ENCODE measurements around the gene SERGEF. TPM values are rescaled to one million over a fixed set of nuclear protein-coding genes. Genes with fewer than 3 reads are reported as not detected.

The SERGEF gene
- total RNA-seq, 4 donors from 2014 or later = 42.1 to 61.6 (median 53.9) TPM

GRCh38 chr11:17812865-17813187 lies 200.0 kb downstream of the SERGEF start:
- no peak overlapping the region for H3K4me3 ChIP-seq
- H3K36me3 ChIP-seq = no peaks in the 10 kb centered on the region
- no peaks in the 10 kb centered on the region for H3K9me3 ChIP-seq
- no peak overlapping the region for H3K27ac ChIP-seq
- WGBS, 2 donors = 67 to 77% methylated on average over 4 of the region's 4 CpGs
- no peak for TF ChIP-seq EP300 (IDR thresholded peaks at IDR 0.05)
- no peak for TF ChIP-seq CTCF (IDR thresholded peaks at IDR 0.05)
- no peak for TF ChIP-seq POLR2A (IDR thresholded peaks at IDR 0.05)
- H3K4me1 ChIP-seq = peaks cover 0 to 12% (median 0%) of the 10 kb centered on the region in 4 donors
- H3K27me3 ChIP-seq = no peaks in the 10 kb centered on the region
- DNase-seq (ENCODE audit: low spot score in 2 of 2) = no peak

GRCh38 chr11:17812091-17812864 lies 200.6 kb downstream of the SERGEF start:
- no peak for TF ChIP-seq EP300 (IDR thresholded peaks at IDR 0.05)
- no peak for TF ChIP-seq CTCF (IDR thresholded peaks at IDR 0.05)
- TF ChIP-seq POLR2A (IDR thresholded peaks at IDR 0.05) = no peak
- Histone ChIP-seq H3K9me3 (no peaks in the 10 kb centered on the region), H3K4me1 (peaks cover 0 to 12% (median 0%) of the 10 kb centered on the region in 4 donors), H3K4me3 (no peak overlapping the region), H3K36me3 (no peaks in the 10 kb centered on the region), H3K27me3 (no peaks in the 10 kb centered on the region), H3K27ac (no peak overlapping the region)
- no peak for DNase-seq (ENCODE audit: low spot score in 2 of 2)
- WGBS, 2 donors = 25 to 48% methylated on average over 2 of the region's 2 CpGs

DNA sequence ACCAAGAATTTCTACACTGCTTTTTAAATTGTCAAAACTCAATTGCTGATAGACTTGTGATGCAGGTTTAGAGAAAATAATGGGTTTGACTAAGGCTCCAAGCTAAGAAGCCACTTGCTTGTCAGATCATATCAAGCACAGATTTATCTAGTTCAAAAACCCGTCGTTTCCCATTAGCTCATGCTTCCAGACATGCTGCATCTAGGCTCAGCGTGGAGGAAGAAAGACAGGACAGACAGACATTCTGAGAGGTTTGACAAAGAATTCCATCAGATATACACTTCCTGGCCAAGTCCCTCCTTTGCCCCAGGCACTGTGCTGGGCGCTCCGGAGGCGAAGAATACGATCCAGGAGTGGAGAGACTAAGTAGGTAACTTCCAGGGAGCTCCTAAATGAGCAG lies 201.5 kb downstream of the SERGEF start:
- Histone ChIP-seq H3K36me3 (no peaks in the 10 kb centered on the region), H3K4me3 (no peak overlapping the region), H3K4me1 (peaks cover 0 to 12% (median 0%) of the 10 kb centered on the region in 4 donors), H3K27ac (no peak overlapping the region), H3K27me3 (no peaks in the 10 kb centered on the region), H3K9me3 (no peaks in the 10 kb centered on the region)
- 90 to 95% methylated on average over 7 of the region's 7 CpGs for WGBS, 2 donors
- DNase-seq (ENCODE audit: low spot score in 2 of 2) = no peak
- no peak for TF ChIP-seq POLR2A (IDR thresholded peaks at IDR 0.05)
- TF ChIP-seq EP300 (IDR thresholded peaks at IDR 0.05) = no peak
- TF ChIP-seq CTCF (IDR thresholded peaks at IDR 0.05) = no peak

GRCh38 chr11:17810746-17811145 lies 202.1 kb downstream of the SERGEF start:
- DNase-seq (ENCODE audit: low spot score in 2 of 2) = no peak
- H3K27me3 ChIP-seq = no peaks in the 10 kb centered on the region
- TF ChIP-seq POLR2A (IDR thresholded peaks at IDR 0.05) (no peak), EP300 (IDR thresholded peaks at IDR 0.05) (no peak), CTCF (IDR thresholded peaks at IDR 0.05) (no peak)
- H3K4me1 ChIP-seq = peaks cover 0 to 12% (median 0%) of the 10 kb centered on the region in 4 donors
- no peaks in the 10 kb centered on the region for H3K9me3 ChIP-seq
- H3K4me3 ChIP-seq = no peak overlapping the region
- no peaks in the 10 kb centered on the region for H3K36me3 ChIP-seq
- WGBS, 2 donors = 23 to 36% methylated on average over 3 of the region's 3 CpGs
- H3K27ac ChIP-seq = no peak overlapping the region

GRCh38 chr11:17810041-17810440 lies 202.8 kb downstream of the SERGEF start:
- WGBS, 2 donors = 86 to 100% methylated on average over 1 of the region's 1 CpG
- no peak overlapping the region for H3K27ac ChIP-seq

More at GRCh38 chr11:17810041-17810440, 202.8 kb downstream of the SERGEF start:
- no peak for TF ChIP-seq POLR2A (IDR thresholded peaks at IDR 0.05)
- Histone ChIP-seq H3K36me3 (no peaks in the 10 kb centered on the region), H3K9me3 (no peaks in the 10 kb centered on the region), H3K27me3 (no peaks in the 10 kb centered on the region), H3K4me3 (no peak overlapping the region), H3K4me1 (peaks cover 0 to 12% (median 0%) of the 10 kb centered on the region in 4 donors)
- DNase-seq (ENCODE audit: low spot score in 2 of 2) = no peak

Data from tibial nerve (tissue), 4 donors.